ENCODE results near the gene BCKDHA. TPM values are rescaled to one million over a fixed set of nuclear protein-coding genes. Genes with fewer than 3 reads are reported as not detected.

Gene BCKDHA
- total and polyA plus RNA-seq, 9 of the 15 experiments (the other 6 are each of a cell fraction or from before 2014, with no cell fraction given) = 4.5 to 52.5 (median 14.1) TPM

DNA sequence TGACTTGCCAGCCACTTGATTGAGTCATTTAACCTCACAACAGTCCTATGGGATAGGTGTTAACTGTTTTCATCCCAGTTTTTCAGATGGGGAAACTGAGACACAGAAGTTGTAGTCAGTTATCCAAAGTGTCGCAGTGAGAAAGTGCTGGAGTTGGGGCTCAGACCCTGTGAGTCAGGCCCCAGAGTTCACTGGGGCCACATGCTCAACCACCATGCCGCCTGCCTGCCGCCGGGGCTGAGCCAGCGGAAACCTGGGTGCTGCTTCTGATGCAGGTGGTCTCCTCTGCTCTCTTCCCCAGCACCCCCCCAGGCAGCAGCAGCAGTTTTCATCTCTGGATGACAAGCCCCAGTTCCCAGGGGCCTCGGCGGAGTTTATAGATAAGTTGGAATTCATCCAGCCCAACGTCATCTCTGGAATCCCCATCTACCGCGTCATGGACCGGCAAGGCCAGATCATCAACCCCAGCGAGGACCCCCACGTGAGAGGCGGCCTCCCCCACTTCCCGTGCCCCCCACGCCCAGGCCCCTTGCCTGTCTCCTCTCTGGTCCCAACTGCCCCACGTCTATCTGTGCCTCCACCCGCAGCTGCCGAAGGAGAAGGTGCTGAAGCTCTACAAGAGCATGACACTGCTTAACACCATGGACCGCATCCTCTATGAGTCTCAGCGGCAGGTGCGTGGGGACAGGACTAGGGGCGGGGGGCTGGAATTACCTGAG, 12.9 kb downstream of the BCKDHA start:
- Histone ChIP-seq H3K9me1 (ENCODE audit: control insufficient read depth, insufficient read depth, low read length) (no peaks in the 10 kb centered on the region), H3K9ac (ENCODE audit: insufficient read depth in 1 of 2, low read depth in 2 of 2, low read length in 2 of 2) (peak overlapping the region in 1 of 2 experiments; percentile 64; a peak in 2 of 4 replicates), H3K36me3 (ENCODE audit: control insufficient read depth, insufficient read depth, low read length) (peaks cover 28% of the 10 kb centered on the region; the same call in 1 of the 3 replicates), H2AFZ (ENCODE audit: low read depth, low read length) (no peak overlapping the region), H3K27me3 (ENCODE audit: control insufficient read depth in 2 of 2, insufficient read depth in 2 of 2, low read length in 2 of 2) (no peaks in the 10 kb centered on the region), H4K20me1 (replicated peaks; ENCODE audit: control insufficient read depth, insufficient read depth, low read length) (no peaks in the 10 kb centered on the region), H3K9me3 (replicated peaks; ENCODE audit: control insufficient read depth, insufficient read depth, low read depth, low read length) (no peaks in the 10 kb centered on the region), H3K4me1 (replicated peaks in 1 of 2; ENCODE audit: control insufficient read depth in 2 of 2, insufficient read depth in 2 of 2, low read length in 2 of 2) (peaks cover 7 to 12% of the 10 kb centered on the region in 2 experiments; a peak in 4 of 5 replicates), H3K27ac (ENCODE audit: extremely low read depth, low read depth, low read length) (no peak overlapping the region), H3K4me3 (no peak overlapping the region), H3K79me2 (ENCODE audit: control insufficient read depth, insufficient read depth, low read length) (no peaks in the 10 kb centered on the region), H3K4me2 (ENCODE audit: insufficient read depth, low read length) (no peak overlapping the region)
- in situ Hi-C loops (cut with MboI) (no loop called here), intact Hi-C loops (cut with micrococcal nuclease) (no loop called here)
- 75% methylated on average over 21 of the region's 23 CpGs for WGBS (ENCODE audit: insufficient coverage, low coverage, missing lambda C conversion rate)
- TF ChIP-seq ZNF23 (CRISPR knock-in tag; IDR thresholded peaks at IDR 0.05) = no peak
- TF ChIP-seq POLR2G (IDR thresholded peaks at IDR 0.05; ENCODE audit: low read depth, low read length) = 0 out of 2 replicates have a peak, but pooled peaks have one; percentile 23
- BruUV-seq (replicated peaks) = no TSS peak
- ChIA-PET CTCF (ENCODE audit: low intra/inter-chr PET ratio) (no interaction called here), POLR2A (interaction anchor here (1.2 to 1.8 kb wide), 2 partner anchors 12 to 13 kb away, joined by 3 to 6 read pairs; no protein-coding TSS in a partner anchor)
- no peak for ATAC-seq
- no peak for FAIRE-seq
- DNase-seq (ENCODE audit: extremely low read depth in 1 of 4, low spot score in 3 of 4) = no peak

Data from K562 (cell line).